OCI-LY7 (cell line): ENCODE results near the gene FAM110D. TPM values are rescaled to one million over a fixed set of nuclear protein-coding genes. Genes with fewer than 3 reads are reported as not detected.
A peak's percentile ranks its signal among the peaks of the same experiment; 100 is the strongest.

Experiments used
- BruUV-seq: library from RNA; stranded (reverse); fragments of 400-500 nt; replicated peaks from 2 replicates; lab custom pipeline; 2021; lab: Mats Ljungman, UMichigan
- CTCF ChIA-PET: fragments of 300-600 bp; sonication (Branson Sonifier 250); formaldehyde crosslinking; loops from one replicate; lab custom pipeline; 2022; ENCODE audit warnings: antibody characterized with exemption; ENCODE audit not compliant: unreplicated experiment; lab: Charles Lee
- POLR2A ChIA-PET: fragments of 300-600 bp; sonication (Branson Sonifier 250); formaldehyde crosslinking; loops from one replicate; lab custom pipeline; 2022; ENCODE audit warnings: antibody characterized with exemption; lab: Charles Lee
- DNase-seq: peaks from one replicate; pipeline ENCODE4 v3.0.0-alpha.2; 2015; ENCODE audit warnings: low spot score
- H2AFZ ChIP-seq: fragments of 200-600 bp; sonication (generic), shearing (Covaris generic); 2 replicates; pipeline ENCODE4 v1.6.1; 2014; ENCODE audit warnings: mild to moderate bottlenecking, antibody characterized with exemption, low read length, moderate library complexity
- H3K27ac ChIP-seq: fragments of 200-600 bp; sonication (generic); 2 replicates; pipeline ENCODE4 v1.5.1; 2014; ENCODE audit warnings: mixed run types, low read depth, mild to moderate bottlenecking, moderate library complexity, low read length, inconsistent platforms; ENCODE audit not compliant: poor library complexity, severe bottlenecking
- H3K36me3 ChIP-seq: fragments of 200-600 bp; sonication (generic); 2 replicates; pipeline ENCODE4 v1.6.1; 2014; ENCODE audit warnings: mild to moderate bottlenecking, antibody characterized with exemption, low read length, moderate library complexity, mixed read lengths; ENCODE audit not compliant: insufficient read depth
- H3K4me1 ChIP-seq: fragments of 200-600 bp; sonication (generic); 2 replicates; pipeline ENCODE4 v1.5.1; 2014; ENCODE audit warnings: mild to moderate bottlenecking, low read length; ENCODE audit not compliant: insufficient read depth, poor library complexity, severe bottlenecking
- H3K4me2 ChIP-seq: fragments of 200-600 bp; sonication (generic); 2 replicates; pipeline ENCODE4 v1.6.1; 2014; ENCODE audit warnings: mild to moderate bottlenecking, low read length
- H3K4me3 ChIP-seq: fragments of 200-600 bp; sonication (generic); 2 replicates; pipeline ENCODE4 v1.5.1; 2014; ENCODE audit warnings: mild to moderate bottlenecking, low read depth, low read length; ENCODE audit not compliant: poor library complexity, severe bottlenecking
- H3K79me2 ChIP-seq: fragments of 200-600 bp; sonication (generic); 2 replicates; pipeline ENCODE4 v1.6.1; 2016; ENCODE audit warnings: low read depth, mild to moderate bottlenecking, low read length, moderate library complexity, mixed read lengths; ENCODE audit not compliant: insufficient read depth
- H3K9me2 ChIP-seq: fragments of 200-600 bp; sonication (generic); 2 replicates; pipeline ENCODE4 v1.6.1; 2016; ENCODE audit warnings: mild to moderate bottlenecking, low read length, mixed read lengths; ENCODE audit not compliant: insufficient read depth
- H3K9me3 ChIP-seq: fragments of 200-600 bp; sonication (generic); 2 replicates; pipeline ENCODE4 v1.6.1; 2014; ENCODE audit warnings: mild to moderate bottlenecking, mixed run types, low read length, mixed read lengths
- H4K20me1 ChIP-seq: fragments of 200-600 bp; sonication (generic); 2 replicates; pipeline ENCODE4 v1.6.1; 2014; ENCODE audit warnings: mild to moderate bottlenecking, antibody characterized with exemption, low read length, moderate library complexity, mixed read lengths; ENCODE audit not compliant: insufficient read depth
- EZH2phosphoT487 ChIP-seq: fragments of 200-600 bp; sonication (generic); IDR thresholded peaks from 2 replicates; pipeline ENCODE4 v1.6.1; 2018; ENCODE audit warnings: low read depth, borderline replicate concordance, mild to moderate bottlenecking, mixed run types, antibody characterized with exemption, low read length, moderate library complexity, mixed read lengths
- intact Hi-C: fragments of 100-400 bp; cut with micrococcal nuclease; formaldehyde crosslinking; loops from one replicate; pipeline ENCODE4 v1.10.0; 2022; ENCODE audit not compliant: unreplicated experiment
- total RNA-seq, 2 experiments: library from RNA; depleted of rRNA in 1 of 2; stranded (reverse); fragments of >200 nt in 1 of 2; shearing (Covaris generic) in 1 of 2; gene quantifications; 2 replicates each; pipeline ENCODE4 v1.2.3, GENCODE V29; 2014 to 2022
- TF ChIP-seq, protein P1 (sequence below): fragments of 200-600 bp; sonication (generic); conservative IDR thresholded peaks from 2 replicates; pipeline ENCODE4 v1.5.1; 2014; ENCODE audit warnings: mild to moderate bottlenecking, antibody characterized with exemption, low read length, moderate library complexity, mixed read lengths

The FAM110D gene
- total RNA-seq, 2 experiments from 2014 or later: 0.11 TPM; not detected in 1

DNA sequence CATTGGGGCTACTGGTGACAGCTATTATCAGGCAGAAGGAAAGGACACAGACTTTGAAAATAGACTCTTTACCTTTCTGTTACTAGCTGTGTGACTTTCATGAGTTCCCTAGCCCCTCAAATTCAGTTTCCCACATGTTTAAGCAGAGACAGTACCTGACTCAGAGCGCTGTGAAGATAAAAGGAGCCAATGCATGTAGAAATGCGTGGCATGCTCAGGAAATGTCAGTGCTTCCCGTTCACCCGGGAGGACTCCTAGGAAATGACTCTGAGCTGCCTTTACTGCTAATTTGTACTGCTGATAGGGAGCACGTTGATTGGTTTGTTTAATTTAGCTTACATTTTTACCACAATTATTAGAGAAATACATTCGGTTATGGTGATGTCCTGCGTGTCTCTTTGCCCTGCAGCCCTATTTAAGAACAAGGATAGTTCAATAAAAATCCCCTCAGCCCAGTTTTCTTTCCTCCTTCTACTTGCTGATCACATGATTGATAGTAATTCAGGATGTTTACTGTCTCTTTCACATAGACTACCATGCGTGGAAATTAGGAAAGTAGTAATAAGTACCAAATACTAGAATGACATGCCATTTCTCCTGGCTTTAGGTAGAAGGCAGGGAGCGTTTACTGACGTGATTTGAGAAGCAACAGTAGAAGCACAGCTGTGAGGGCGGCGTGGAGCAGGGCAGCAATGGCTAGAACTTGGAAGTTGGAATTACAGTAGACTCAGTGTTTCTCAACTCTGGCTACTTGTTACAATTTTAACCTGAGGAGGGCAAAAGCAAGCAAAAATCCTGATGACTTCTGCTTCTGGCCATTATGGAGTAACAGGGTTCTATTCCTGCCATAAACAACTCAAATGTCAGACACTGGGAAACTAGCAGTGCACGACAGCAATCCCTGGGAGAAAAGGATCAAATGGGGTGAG lies 31.4 kb upstream of the FAM110D start:
- CTCF ChIA-PET: interaction anchor here (1.0 kb wide), 1 partner anchor 18 kb away, joined by 3 read pairs; no protein-coding TSS in a partner anchor
- H3K4me3 ChIP-seq: no peak overlapping the region
- peak overlapping the region; percentile 78 for H3K27ac ChIP-seq
- intact Hi-C loops: no loop called here
- TF ChIP-seq, protein P1, sequence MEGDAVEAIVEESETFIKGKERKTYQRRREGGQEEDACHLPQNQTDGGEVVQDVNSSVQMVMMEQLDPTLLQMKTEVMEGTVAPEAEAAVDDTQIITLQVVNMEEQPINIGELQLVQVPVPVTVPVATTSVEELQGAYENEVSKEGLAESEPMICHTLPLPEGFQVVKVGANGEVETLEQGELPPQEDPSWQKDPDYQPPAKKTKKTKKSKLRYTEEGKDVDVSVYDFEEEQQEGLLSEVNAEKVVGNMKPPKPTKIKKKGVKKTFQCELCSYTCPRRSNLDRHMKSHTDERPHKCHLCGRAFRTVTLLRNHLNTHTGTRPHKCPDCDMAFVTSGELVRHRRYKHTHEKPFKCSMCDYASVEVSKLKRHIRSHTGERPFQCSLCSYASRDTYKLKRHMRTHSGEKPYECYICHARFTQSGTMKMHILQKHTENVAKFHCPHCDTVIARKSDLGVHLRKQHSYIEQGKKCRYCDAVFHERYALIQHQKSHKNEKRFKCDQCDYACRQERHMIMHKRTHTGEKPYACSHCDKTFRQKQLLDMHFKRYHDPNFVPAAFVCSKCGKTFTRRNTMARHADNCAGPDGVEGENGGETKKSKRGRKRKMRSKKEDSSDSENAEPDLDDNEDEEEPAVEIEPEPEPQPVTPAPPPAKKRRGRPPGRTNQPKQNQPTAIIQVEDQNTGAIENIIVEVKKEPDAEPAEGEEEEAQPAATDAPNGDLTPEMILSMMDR: no peak
- no peak for TF ChIP-seq EZH2phosphoT487
- H3K4me2 ChIP-seq: peak overlapping the region; percentile 57; the same call in 1 of the 2 replicates
- H4K20me1 ChIP-seq: no peaks in the 10 kb centered on the region
- H3K9me2 ChIP-seq: no peaks in the 10 kb centered on the region
- H3K9me3 ChIP-seq: no peaks in the 10 kb centered on the region
- POLR2A ChIA-PET: interaction anchor here (0.6 to 2.2 kb wide), 5 partner anchors 11 to 224 kb away, joined by 3 to 12 read pairs (median 3); no protein-coding TSS in a partner anchor
- H3K79me2 ChIP-seq: peaks cover 9% of the 10 kb centered on the region; the same call in 1 of the 2 replicates
- no peak for DNase-seq
- H3K4me1 ChIP-seq: peaks cover 32% of the 10 kb centered on the region
- H2AFZ ChIP-seq: no peak overlapping the region
- H3K36me3 ChIP-seq: peaks cover 20% of the 10 kb centered on the region
- BruUV-seq: no TSS peak

DNA sequence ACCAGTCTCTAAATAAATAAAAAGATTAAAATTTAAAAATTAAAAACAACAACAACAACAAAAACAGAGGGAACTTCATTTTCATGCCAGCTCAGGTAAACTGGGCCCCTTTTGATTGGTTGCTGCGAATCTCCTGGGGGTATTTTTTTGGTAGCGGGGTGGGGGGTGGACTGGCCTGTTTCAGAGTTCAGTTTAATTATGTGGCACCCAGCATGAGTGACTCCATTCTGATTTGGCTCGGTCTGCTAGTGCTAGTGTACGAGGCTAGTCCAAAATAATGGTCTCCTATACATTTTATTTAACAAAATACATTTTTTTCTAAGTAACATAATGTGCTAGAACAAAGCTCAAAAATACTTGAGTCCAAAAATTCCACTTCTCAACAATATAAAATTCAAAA lies 29.1 kb upstream of the FAM110D start:
- H3K4me1 ChIP-seq: peaks cover 30% of the 10 kb centered on the region
- peaks cover 9% of the 10 kb centered on the region; the same call in 1 of the 2 replicates for H3K79me2 ChIP-seq
- CTCF ChIA-PET: no interaction called here
- BruUV-seq: no TSS peak
- H3K27ac ChIP-seq: no peak overlapping the region
- no peaks in the 10 kb centered on the region for H3K9me2 ChIP-seq
- no peak for DNase-seq
- no peaks in the 10 kb centered on the region for H4K20me1 ChIP-seq
- H3K4me3 ChIP-seq: no peak overlapping the region
- no peak overlapping the region for H2AFZ ChIP-seq
- H3K9me3 ChIP-seq: no peaks in the 10 kb centered on the region
- intact Hi-C loops: no loop called here
- H3K36me3 ChIP-seq: no peaks in the 10 kb centered on the region
- no peak overlapping the region for H3K4me2 ChIP-seq
- POLR2A ChIA-PET: interaction anchor here (0.7 kb wide), 2 partner anchors 27 to 264 kb away, joined by 3 to 4 read pairs; no protein-coding TSS in a partner anchor
- no peak for TF ChIP-seq EZH2phosphoT487
- TF ChIP-seq, protein P1: no peak
